ENCODE data around the gene FAM156B.
A peak's percentile ranks its signal among the peaks of the same experiment; 100 is the strongest.
"Not testable (repeated sequence)": the region's sequence is repeated elsewhere in the genome, so short reads cannot be mapped to it uniquely, and the experiment has no call there.

The FAM156B gene

GRCh38 chrX:52906072-52906471 is 8.9 kb downstream of the FAM156B start:
- ATAC-seq, DNase-seq, H3K9me3 Mint-ChIP-seq, H3K27ac Mint-ChIP-seq, H3K4me1 Mint-ChIP-seq, H3K27me3 Mint-ChIP-seq, H3K4me3 Mint-ChIP-seq: not testable (repeated sequence)

- H3K27ac Mint-ChIP-seq, H3K4me3 Mint-ChIP-seq, H3K9me3 Mint-ChIP-seq, ATAC-seq, H3K27me3 Mint-ChIP-seq, H3K4me1 Mint-ChIP-seq, DNase-seq: not testable (repeated sequence)
Observed at GRCh38 chrX:52907137-52907536, 10.0 kb downstream of the FAM156B start.

GRCh38 chrX:52907900-52908299 is 10.8 kb downstream of the FAM156B start:
- H3K27me3 Mint-ChIP-seq, H3K4me3 Mint-ChIP-seq, H3K4me1 Mint-ChIP-seq, H3K27ac Mint-ChIP-seq, DNase-seq, H3K9me3 Mint-ChIP-seq, ATAC-seq: not testable (repeated sequence)

GRCh38 chrX:52909313-52909969 is 12.3 kb downstream of the FAM156B start:
- H3K27ac Mint-ChIP-seq, H3K4me1 Mint-ChIP-seq, H3K4me3 Mint-ChIP-seq, DNase-seq, H3K27me3 Mint-ChIP-seq, H3K9me3 Mint-ChIP-seq, ATAC-seq: not testable (repeated sequence)

- ATAC-seq, DNase-seq, H3K27ac Mint-ChIP-seq, H3K4me1 Mint-ChIP-seq, H3K4me3 Mint-ChIP-seq, H3K9me3 Mint-ChIP-seq, H3K27me3 Mint-ChIP-seq: not testable (repeated sequence)
Observed at GRCh38 chrX:52913681-52914080, 16.6 kb downstream of the FAM156B start.

GRCh38 chrX:52914704-52915103 is 17.6 kb downstream of the FAM156B start:
- H3K9me3 Mint-ChIP-seq, H3K4me1 Mint-ChIP-seq, H3K27ac Mint-ChIP-seq, H3K4me3 Mint-ChIP-seq, H3K27me3 Mint-ChIP-seq, DNase-seq, ATAC-seq: not testable (repeated sequence)

- H3K27ac Mint-ChIP-seq = no peak overlapping the region
- no peaks in the 10 kb centered on the region for H3K9me3 Mint-ChIP-seq
- H3K4me3 Mint-ChIP-seq = no peak overlapping the region
Observed at GRCh38 chrX:52923781-52924241, 26.7 kb downstream of the FAM156B start.

GRCh38 chrX:52930214-52930613 is 33.1 kb downstream of the FAM156B start:
- not testable (repeated sequence) for H3K9me3 Mint-ChIP-seq, DNase-seq, ATAC-seq, H3K27me3 Mint-ChIP-seq, H3K4me3 Mint-ChIP-seq, H3K27ac Mint-ChIP-seq
- peaks cover 11% of the 10 kb centered on the region for H3K4me1 Mint-ChIP-seq

More at GRCh38 chrX:52923781-52924241, 26.7 kb downstream of the FAM156B start:
- DNase-seq = no peak
- H3K27me3 Mint-ChIP-seq = no peaks in the 10 kb centered on the region
- ATAC-seq = no peak
- peaks cover 24% of the 10 kb centered on the region for H3K4me1 Mint-ChIP-seq

- H3K9me3 Mint-ChIP-seq = no peaks in the 10 kb centered on the region
- no peak overlapping the region for H3K4me3 Mint-ChIP-seq
- H3K27me3 Mint-ChIP-seq = no peaks in the 10 kb centered on the region
- DNase-seq = no peak
- ATAC-seq = no peak
- H3K4me1 Mint-ChIP-seq = no peaks in the 10 kb centered on the region
- H3K27ac Mint-ChIP-seq = no peak overlapping the region
Observed at GRCh38 chrX:52933213-52933612, 36.1 kb downstream of the FAM156B start.

GRCh38 chrX:52933976-52934703 is 37.0 kb downstream of the FAM156B start:
- Mint-ChIP-seq H3K27ac (peak overlapping the region; percentile 98 to 99), H3K9me3 (no peaks in the 10 kb centered on the region), H3K4me3 (peak overlapping the region; percentile 94), H3K4me1 (no peaks in the 10 kb centered on the region), H3K27me3 (no peaks in the 10 kb centered on the region)
- DNase-seq (no peak), ATAC-seq (no peak)

- peak overlapping the region; percentile 98 to 99 for H3K27ac Mint-ChIP-seq
- no peaks in the 10 kb centered on the region for H3K4me1 Mint-ChIP-seq
- no peaks in the 10 kb centered on the region for H3K9me3 Mint-ChIP-seq
- ATAC-seq (peak; percentile 96), DNase-seq (peak; percentile 82 to 92)
- H3K4me3 Mint-ChIP-seq = peak overlapping the region; percentile 94
- no peaks in the 10 kb centered on the region for H3K27me3 Mint-ChIP-seq
Observed at GRCh38 chrX:52934704-52935469, 37.8 kb downstream of the FAM156B start.

- H3K27me3 Mint-ChIP-seq, DNase-seq, H3K9me3 Mint-ChIP-seq, H3K4me1 Mint-ChIP-seq, ATAC-seq: not testable (repeated sequence)
- H3K4me3 Mint-ChIP-seq = peak overlapping the region; percentile 94
- peak overlapping the region; percentile 98 to 99 for H3K27ac Mint-ChIP-seq
Observed at GRCh38 chrX:52935470-52935784, 38.3 kb downstream of the FAM156B start.

GRCh38 chrX:52940704-52941103 is 43.6 kb downstream of the FAM156B start:
- not testable (repeated sequence) for H3K27ac Mint-ChIP-seq, H3K27me3 Mint-ChIP-seq, ATAC-seq, H3K4me1 Mint-ChIP-seq, DNase-seq, H3K9me3 Mint-ChIP-seq, H3K4me3 Mint-ChIP-seq

GRCh38 chrX:52941728-52942127 is 44.6 kb downstream of the FAM156B start:
- H3K27ac Mint-ChIP-seq, H3K4me1 Mint-ChIP-seq, H3K4me3 Mint-ChIP-seq, H3K27me3 Mint-ChIP-seq, DNase-seq, H3K9me3 Mint-ChIP-seq, ATAC-seq: not testable (repeated sequence)

- H3K27me3 Mint-ChIP-seq = not testable (repeated sequence)
Observed at GRCh38 chrX:52945838-52946494, 48.8 kb downstream of the FAM156B start.

More at GRCh38 chrX:52945838-52946494, 48.8 kb downstream of the FAM156B start:
- H3K4me3 Mint-ChIP-seq, H3K4me1 Mint-ChIP-seq, H3K9me3 Mint-ChIP-seq, H3K27ac Mint-ChIP-seq, ATAC-seq, DNase-seq: not testable (repeated sequence)
